Natural killer cell treated with Interleukin-12 subunit alpha and Interleukin-12 subunit beta and Interleukin-15 and Interleukin-18, amount 100 ng/mL, for 72 hours (primary cell): Measurements from ENCODE around the gene UBXN6. TPM values are rescaled to one million over a fixed set of nuclear protein-coding genes. Genes with fewer than 3 reads are reported as not detected.
A peak's percentile ranks its signal among the peaks of the same experiment; 100 is the strongest.

ENCODE experiments used
- ATAC-seq, 2 donors: fragments of 150-1000 bp; cut with Tn5 transposase in 1 of 2; sonication (Bioruptor Pico), chemical (Tn5 transposase) in 1 of 2; 2 replicates each; pipeline ENCODE4 v1.10.0; 2021
- DNase-seq: peaks from one replicate; pipeline ENCODE4 v3.0.0; 2022; ENCODE audit warnings: low spot score
- H3K27ac Mint-ChIP-seq, 2 donors: 1 replicate in 1 of 2; 2 replicates in 1 of 2; pipeline ENCODE4 v1.8.0; 2022; ENCODE audit warnings: mixed read lengths in 2 of 2, mild to moderate bottlenecking in 1 of 2, moderate library complexity in 1 of 2
- H3K27me3 Mint-ChIP-seq, 2 donors: 1 replicate in 1 of 2; 2 replicates in 1 of 2; pipeline ENCODE4 v1.8.0; 2022; ENCODE audit warnings: mixed read lengths in 2 of 2
- H3K36me3 Mint-ChIP-seq: one replicate; pipeline ENCODE4 v1.8.0; 2022; ENCODE audit warnings: mixed read lengths
- H3K4me1 Mint-ChIP-seq, 2 donors: 1 replicate in 1 of 2; 2 replicates in 1 of 2; pipeline ENCODE4 v1.8.0; 2022; ENCODE audit warnings: low read depth in 2 of 2, mixed read lengths in 2 of 2, mild to moderate bottlenecking in 1 of 2
- H3K4me3 Mint-ChIP-seq: one replicate; pipeline ENCODE4 v1.8.0; 2022; ENCODE audit warnings: mixed read lengths
- H3K9me3 Mint-ChIP-seq: 2 replicates; pipeline ENCODE4 v1.8.0; 2022; ENCODE audit warnings: mixed read lengths
- total RNA-seq, 2 donors: library from RNA; stranded (reverse); gene quantifications; one replicate each; pipeline ENCODE4 v1.2.3, GENCODE V29; 2022

The UBXN6 gene
- total RNA-seq, 2 donors from 2014 or later = 56.9 to 63.9 TPM

DNA sequence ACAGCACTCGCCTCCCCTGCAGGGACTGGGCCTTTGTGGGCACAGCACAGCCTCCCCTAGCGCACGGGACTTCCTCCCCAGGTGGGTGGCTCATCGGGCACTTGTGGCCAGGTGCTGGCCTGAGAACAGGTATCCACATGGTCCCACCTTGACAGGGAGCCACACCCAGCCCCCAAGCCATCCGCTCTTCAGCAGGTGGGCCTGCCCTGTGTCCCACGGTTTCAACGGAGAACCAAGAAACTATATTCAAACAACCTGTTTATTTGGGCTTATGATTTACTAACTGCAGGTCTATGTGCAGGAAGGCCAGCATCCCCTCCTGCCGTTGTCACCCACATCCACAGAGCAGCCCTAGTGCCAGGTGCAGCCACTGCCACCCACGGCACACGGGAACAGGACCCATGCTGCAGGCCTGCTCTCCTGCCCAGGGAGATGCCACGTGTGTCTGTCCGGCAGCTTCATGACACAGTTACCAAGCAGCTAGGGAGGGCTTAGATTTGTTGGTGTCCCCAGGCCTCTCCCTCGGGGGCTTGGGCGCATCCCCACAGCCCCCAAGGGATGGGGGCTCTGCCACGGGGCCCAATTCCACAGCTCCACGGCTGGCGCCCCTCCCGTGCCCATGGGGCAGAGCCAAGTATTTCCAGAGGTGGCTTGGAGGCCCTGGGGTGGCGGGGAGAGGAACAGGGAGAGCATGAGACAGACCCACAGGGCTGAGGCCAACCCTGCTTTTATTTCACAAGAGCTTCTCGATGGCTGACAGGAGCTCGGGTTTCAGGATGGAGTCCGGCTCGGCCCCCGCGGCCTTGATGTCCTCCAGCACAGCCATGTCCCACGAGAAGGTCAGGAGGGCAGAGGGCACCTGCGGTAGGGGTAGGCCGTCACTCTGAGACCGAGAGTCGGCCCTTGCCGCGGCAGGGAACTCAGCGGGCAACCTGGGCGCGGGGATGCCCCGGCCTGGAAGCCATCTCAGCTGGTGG lies 12.5 kb downstream of the UBXN6 start:
- no peak for DNase-seq
- Mint-ChIP-seq H3K27me3 (no peaks in the 10 kb centered on the region), H3K27ac (no peak overlapping the region), H3K36me3 (no peaks in the 10 kb centered on the region), H3K9me3 (no peaks in the 10 kb centered on the region), H3K4me3 (no peak overlapping the region), H3K4me1 (peaks cover 0 to 6% of the 10 kb centered on the region in 2 donors)
- ATAC-seq = no peak

DNA sequence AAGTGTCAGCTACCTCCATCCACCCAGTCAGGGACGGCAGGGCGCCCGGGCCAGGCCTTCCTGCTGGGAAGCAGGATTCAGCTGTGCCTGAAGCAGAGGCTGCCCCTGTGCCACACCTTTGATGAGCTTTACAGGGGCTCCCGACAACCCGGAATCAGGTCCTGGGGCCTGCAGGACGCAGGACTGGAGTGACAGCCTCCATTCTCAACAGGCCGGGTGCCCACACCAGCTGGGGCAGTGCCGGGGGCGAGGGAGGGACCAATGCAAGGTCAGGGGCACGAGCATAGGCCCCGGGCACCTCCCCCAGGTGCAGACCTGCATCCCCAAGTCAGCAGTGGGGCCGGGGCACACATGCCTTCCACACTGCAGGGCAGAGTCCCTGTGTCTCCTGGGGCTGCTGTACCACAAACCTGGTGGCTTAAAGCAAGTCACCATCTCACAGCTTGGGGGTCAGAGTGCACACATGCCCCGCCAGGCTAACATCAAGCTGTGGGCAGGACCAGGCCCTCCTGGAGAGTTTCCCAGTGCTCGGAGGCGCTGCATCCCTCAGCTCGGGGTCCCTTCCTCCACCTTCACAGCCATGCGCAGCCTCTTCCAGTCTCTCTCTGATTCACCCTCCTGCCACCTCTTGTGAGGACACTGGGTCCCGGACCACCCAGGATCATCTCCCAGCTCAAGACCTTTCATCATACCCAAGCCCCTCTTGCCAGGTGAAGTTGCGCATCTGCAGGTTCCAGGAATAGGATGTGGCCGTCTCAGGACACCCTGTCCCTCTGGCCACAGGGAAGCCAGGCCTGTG lies 13.4 kb downstream of the UBXN6 start:
- ATAC-seq (peak in 1 of 2 donors; percentile 8), DNase-seq (no peak)
- Mint-ChIP-seq H3K27ac (no peak overlapping the region), H3K4me1 (peaks cover 0 to 9% of the 10 kb centered on the region in 2 donors), H3K36me3 (peaks cover 4% of the 10 kb centered on the region), H3K27me3 (no peaks in the 10 kb centered on the region), H3K4me3 (no peak overlapping the region), H3K9me3 (no peaks in the 10 kb centered on the region)

DNA sequence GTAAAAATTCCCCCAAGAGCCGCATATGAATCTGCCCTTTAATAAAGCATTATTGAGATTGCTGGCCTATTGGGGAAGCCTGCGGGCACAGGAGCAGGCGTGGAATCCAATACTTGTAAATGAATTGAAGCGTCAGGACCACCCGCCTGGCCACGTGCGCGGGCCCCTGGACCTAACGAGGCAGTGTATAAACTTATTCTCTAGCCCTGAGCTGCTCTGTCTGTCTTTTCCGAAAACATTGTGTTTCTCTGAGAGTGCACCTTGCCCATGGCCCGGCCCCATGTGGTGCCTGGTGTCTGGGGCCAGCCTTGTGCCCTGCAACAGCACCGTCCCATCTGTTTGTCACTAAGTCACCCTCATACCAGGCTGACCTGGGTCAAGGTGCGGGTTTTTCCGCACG lies 14.4 kb downstream of the UBXN6 start:
- no peaks in the 10 kb centered on the region for H3K27me3 Mint-ChIP-seq
- ATAC-seq (no peak), DNase-seq (no peak)
- H3K4me3 Mint-ChIP-seq = no peak overlapping the region
- H3K27ac Mint-ChIP-seq = no peak overlapping the region
- H3K4me1 Mint-ChIP-seq = peaks cover 0 to 9% of the 10 kb centered on the region in 2 donors
- peaks cover 4% of the 10 kb centered on the region for H3K36me3 Mint-ChIP-seq
- no peaks in the 10 kb centered on the region for H3K9me3 Mint-ChIP-seq

DNA sequence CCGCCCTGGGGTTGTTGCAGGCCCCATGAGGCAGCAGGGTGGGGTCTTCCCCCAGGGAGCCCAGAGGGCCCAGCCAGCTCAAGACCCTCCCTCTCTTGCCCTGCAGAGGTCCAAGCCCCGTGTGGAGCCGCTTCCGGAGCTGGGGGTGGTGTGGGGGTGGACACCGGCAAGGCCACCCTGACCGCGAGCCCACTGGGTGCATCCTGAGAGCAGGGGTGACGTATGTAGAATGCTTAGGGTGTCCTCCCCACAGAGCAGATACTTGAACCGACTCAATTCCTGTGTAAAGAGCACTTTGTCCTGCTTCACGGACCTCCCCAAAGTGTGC lies 14.8 kb downstream of the UBXN6 start:
- Mint-ChIP-seq H3K4me1 (peaks cover 0 to 9% of the 10 kb centered on the region in 2 donors), H3K27ac (no peak overlapping the region), H3K9me3 (no peaks in the 10 kb centered on the region), H3K36me3 (peaks cover 4% of the 10 kb centered on the region), H3K27me3 (no peaks in the 10 kb centered on the region), H3K4me3 (no peak overlapping the region)
- DNase-seq (no peak), ATAC-seq (no peak)

DNA sequence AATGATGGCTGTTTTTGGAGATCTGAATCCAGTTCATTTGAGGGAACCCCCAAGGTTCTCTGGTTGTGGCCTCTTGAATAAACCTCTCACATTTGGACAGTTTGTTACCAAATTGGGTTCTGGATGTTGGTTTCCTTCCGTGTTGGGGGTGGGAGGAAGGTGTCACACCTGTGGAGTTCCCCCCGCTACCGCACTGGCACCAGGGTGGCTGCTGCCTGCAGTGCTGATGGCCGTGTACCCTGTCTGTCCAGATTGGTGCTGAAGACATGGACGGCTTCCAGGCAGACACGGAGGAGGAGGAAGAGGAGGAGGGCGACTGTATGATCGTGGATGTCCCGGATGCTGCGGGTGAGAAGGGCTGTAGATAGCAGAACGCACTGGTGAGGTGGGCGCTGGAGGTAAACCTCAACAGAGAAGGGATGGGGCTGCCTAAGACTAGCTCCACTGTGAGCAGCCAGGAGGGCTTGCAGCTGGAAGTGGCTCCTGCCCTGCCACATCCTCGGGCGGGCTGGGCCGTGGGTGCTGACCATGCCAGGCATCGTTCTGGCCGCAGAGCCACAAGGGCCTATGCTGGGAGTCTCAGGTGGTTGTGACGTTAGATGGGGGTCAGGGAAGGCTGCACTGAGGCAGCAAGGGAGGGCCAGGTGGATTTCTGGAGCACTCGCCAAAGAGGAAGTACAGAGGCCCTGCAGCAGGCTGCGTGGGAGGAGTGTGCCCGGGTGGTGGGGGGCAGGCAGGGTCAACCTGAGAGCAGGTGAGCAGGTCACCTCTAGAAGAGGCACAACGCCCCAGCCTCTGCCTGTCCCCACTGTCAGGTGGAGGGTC lies 15.4 kb downstream of the UBXN6 start:
- H3K27ac Mint-ChIP-seq = peak overlapping the region in 1 of 2 donors; percentile 60

DNA sequence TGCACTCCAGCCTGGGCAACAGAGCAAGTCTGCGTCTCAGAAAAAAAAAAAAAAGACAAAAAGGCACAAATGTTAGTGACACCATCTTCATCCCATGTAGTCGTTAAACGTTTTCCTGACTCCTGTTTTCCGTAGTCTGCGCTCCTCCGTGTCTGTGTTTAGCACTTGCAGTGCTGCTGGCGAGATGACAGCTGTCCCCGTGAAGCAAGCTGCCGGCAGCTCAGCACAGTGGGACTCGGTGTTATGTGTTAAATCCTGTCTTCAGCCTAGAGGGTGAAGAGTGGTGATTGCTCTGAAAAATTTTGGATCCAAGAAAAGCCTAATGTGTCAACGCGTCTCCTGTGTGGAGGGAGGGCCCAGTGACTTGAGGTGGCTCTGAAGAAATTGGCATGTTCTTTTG lies 18.4 kb downstream of the UBXN6 start:
- Mint-ChIP-seq H3K4me1 (peaks cover 0 to 13% of the 10 kb centered on the region in 2 donors), H3K27me3 (no peaks in the 10 kb centered on the region), H3K36me3 (peaks cover 4% of the 10 kb centered on the region), H3K27ac (no peak overlapping the region), H3K9me3 (no peaks in the 10 kb centered on the region), H3K4me3 (no peak overlapping the region)
- no peak for ATAC-seq
- DNase-seq = no peak

More for the DNA sequence above, 15.4 kb downstream of the UBXN6 start:
- Mint-ChIP-seq H3K27me3 (no peaks in the 10 kb centered on the region), H3K4me1 (peaks cover 0 to 9% of the 10 kb centered on the region in 2 donors), H3K36me3 (peaks cover 4% of the 10 kb centered on the region), H3K4me3 (no peak overlapping the region), H3K9me3 (no peaks in the 10 kb centered on the region)
- ATAC-seq = peak in 1 of 2 donors; percentile 7
- DNase-seq = no peak

DNA sequence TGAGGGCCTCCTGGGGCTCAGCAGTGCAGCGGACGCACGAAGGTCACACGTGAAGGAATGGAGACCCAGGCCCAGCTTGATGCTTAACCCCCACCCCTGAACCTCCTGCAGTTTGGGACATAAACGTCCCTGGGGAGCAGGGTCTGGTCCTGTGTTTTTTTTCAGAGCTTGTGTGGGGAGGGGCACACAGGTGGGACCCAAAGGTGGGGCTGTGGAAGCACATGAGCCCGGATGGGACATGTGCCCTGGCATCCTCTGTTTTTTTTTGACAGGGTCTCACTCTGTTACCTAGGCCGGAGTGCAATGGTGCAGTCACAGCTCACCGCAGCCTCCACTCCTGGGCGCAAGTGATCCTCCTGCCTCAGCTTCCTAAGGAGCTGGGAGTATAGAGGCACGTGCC lies 20.5 kb downstream of the UBXN6 start:
- Mint-ChIP-seq H3K4me3 (no peak overlapping the region), H3K27me3 (no peaks in the 10 kb centered on the region), H3K27ac (no peak overlapping the region), H3K4me1 (peaks cover 0 to 9% of the 10 kb centered on the region in 2 donors), H3K9me3 (no peaks in the 10 kb centered on the region), H3K36me3 (peaks cover 4% of the 10 kb centered on the region)
- ATAC-seq = no peak
- DNase-seq = no peak

DNA sequence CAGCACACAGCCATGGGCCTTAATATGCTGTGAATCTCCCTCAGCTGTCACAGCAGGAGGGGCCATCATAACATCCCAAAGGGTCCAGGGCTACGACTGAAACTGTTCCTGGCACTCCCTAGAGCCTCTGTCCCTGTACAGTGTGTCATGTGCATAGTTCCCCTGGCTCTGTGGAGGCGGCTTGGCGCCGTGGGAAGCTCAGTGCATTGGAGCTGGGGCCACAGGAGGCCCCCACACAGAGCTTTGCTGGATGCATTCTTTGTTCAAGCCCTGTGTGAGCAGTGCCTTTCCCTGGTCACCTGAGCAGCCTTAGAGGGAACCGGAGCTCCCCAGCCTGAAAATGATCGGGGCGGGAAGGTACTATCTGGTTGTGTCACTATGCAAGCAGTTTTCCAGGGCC lies 21.4 kb downstream of the UBXN6 start:
- Mint-ChIP-seq H3K36me3 (peaks cover 4% of the 10 kb centered on the region), H3K9me3 (no peaks in the 10 kb centered on the region), H3K27ac (no peak overlapping the region), H3K27me3 (no peaks in the 10 kb centered on the region), H3K4me1 (peaks cover 0 to 7% of the 10 kb centered on the region in 2 donors), H3K4me3 (no peak overlapping the region)
- ATAC-seq (no peak), DNase-seq (no peak)

DNA sequence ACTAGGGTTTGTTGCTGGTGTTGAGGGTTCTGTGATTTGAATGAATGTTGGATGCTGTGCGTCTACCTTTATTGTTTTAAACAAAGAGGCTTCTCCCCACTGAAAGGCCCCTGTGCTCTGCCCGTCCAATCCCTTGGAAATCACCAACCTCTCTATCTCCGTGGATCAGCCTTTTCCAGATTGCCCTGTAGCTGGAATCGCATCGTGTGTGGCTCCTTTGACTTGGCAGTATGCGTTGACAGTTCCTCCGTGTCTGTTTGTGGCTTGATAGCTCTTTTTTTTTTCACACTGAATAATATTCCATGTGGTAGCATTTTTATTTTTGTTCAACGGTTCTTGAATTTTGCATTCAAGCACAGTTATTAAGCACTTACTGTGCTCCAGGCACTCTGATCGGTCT lies 23.2 kb downstream of the UBXN6 start:
- H3K9me3 Mint-ChIP-seq = no peaks in the 10 kb centered on the region
- no peak overlapping the region for H3K27ac Mint-ChIP-seq
- no peaks in the 10 kb centered on the region for H3K27me3 Mint-ChIP-seq
- DNase-seq (no peak), ATAC-seq (no peak)
- peaks cover 0 to 6% of the 10 kb centered on the region in 2 donors for H3K4me1 Mint-ChIP-seq
- H3K36me3 Mint-ChIP-seq = peaks cover 8% of the 10 kb centered on the region
- no peak overlapping the region for H3K4me3 Mint-ChIP-seq

DNA sequence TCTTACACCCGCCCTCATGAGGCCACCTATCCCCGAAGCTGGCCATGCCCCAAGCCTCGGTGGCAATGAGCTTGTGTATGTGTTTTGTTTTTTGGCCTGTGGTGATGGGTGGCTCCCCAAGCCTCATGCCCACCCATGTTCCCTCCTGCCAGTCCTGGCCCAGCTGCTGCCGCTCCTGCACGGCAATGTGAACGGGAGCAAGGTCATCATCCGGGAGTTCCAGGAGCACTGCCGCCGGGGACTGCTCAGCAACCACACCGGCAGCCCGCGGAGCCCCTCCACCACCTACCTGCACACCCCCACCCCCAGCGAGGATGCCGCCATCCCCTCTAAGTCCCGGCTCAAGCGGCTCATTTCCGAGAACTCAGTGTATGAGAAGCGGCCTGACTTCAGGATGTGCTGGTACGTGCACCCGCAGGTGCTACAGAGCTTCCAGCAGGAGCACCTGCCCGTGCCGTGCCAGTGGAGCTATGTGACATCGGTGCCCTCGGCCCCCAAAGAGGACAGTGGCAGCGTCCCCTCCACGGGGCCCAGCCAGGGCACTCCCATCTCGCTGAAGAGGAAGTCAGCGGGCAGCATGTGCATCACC lies 24.6 kb downstream of the UBXN6 start:
- Mint-ChIP-seq H3K4me1 (peaks cover 0 to 4% of the 10 kb centered on the region in 2 donors), H3K27ac (no peak overlapping the region), H3K36me3 (peaks cover 6% of the 10 kb centered on the region)

DNA sequence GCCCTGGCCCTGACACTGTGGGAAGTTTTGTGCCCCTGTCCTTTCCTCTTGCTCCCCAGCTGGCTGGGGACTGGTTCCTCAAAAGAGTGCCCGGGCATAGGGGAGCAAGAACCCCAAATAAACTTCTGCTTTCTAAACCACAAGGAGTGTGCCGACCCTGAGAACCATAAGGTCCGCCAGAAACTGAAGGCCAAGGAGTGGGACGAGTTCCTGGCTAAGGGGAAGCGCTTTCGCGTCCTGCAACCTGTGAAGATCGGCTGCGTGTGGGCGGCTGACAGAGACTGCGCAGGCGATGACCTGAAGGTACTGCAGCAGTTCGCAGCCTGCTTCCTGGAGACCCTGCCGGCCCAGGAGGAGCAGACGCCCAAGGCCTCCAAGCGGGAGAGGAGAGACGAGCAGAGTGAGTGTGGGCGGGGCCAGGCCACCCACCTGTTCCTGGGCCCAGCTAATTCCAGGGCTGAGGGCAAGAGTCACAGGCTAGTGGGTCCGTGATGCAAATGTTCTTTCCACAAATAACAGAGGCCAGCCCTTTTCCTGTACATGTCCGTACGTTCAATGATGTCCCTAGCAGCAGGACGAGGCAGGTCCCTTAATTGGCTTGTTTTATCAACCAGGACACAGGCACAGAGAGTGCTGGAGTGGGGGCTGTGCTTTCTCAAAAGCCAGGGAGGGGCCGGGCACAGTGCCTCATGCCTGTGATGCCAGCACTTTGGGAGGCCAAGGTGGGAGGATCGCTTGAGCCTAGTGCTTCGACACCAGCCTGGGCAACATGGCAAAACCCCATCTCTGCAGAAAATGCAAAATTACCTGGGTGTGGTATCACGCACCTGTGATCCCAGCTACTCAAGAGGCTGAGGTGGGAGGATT lies 25.6 kb downstream of the UBXN6 start:
- Mint-ChIP-seq H3K4me1 (peaks cover 0 to 4% of the 10 kb centered on the region in 2 donors), H3K27ac (no peak overlapping the region), H3K4me3 (no peak overlapping the region), H3K9me3 (no peaks in the 10 kb centered on the region), H3K36me3 (peaks cover 6% of the 10 kb centered on the region), H3K27me3 (no peaks in the 10 kb centered on the region)
- ATAC-seq (no peak), DNase-seq (no peak)

More for the DNA sequence above, 24.6 kb downstream of the UBXN6 start:
- Mint-ChIP-seq H3K9me3 (no peaks in the 10 kb centered on the region), H3K4me3 (no peak overlapping the region), H3K27me3 (no peaks in the 10 kb centered on the region)
- ATAC-seq = no peak
- no peak for DNase-seq

DNA sequence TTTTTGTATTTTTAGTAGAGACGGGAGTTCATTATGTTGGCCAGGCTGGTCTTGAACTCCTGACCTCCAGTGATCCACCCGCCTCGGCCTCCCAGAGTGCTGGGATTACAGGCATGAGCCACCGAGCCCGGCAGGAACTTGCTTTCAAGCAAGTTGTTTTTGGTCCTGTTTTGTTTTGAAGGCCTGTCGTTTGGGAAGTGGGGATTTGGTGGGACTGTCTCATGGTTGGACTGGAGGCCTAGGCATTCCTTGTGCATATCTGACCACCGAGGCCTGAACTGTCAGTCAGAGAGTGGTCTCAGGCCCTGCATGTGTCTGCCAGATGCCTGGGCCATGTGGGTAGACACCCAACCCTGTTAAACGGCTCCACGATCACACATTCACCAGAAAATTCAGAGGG lies 26.3 kb downstream of the UBXN6 start:
- no peak overlapping the region for H3K27ac Mint-ChIP-seq

More for the DNA sequence above, 26.3 kb downstream of the UBXN6 start:
- DNase-seq = no peak
- Mint-ChIP-seq H3K4me1 (peaks cover 0 to 4% of the 10 kb centered on the region in 2 donors), H3K4me3 (no peak overlapping the region), H3K27me3 (no peaks in the 10 kb centered on the region), H3K36me3 (peaks cover 6% of the 10 kb centered on the region), H3K9me3 (no peaks in the 10 kb centered on the region)
- no peak for ATAC-seq
